WTC11 (cell line): Measurements from ENCODE around the gene CEP72. TPM values are rescaled to one million over a fixed set of nuclear protein-coding genes. Genes with fewer than 3 reads are reported as not detected.

ENCODE experiments used
- ATAC-seq: fragments of 200-7000 bp; cut with Tn5 transposase; 2 replicates; pipeline ENCODE4 v1.10.0; 2021; ENCODE audit warnings: mild to moderate bottlenecking, moderate library complexity
- CTCF ChIA-PET: fragments of 300-600 bp; sonication (Branson Sonifier 250); formaldehyde crosslinking; loops from one replicate; lab custom pipeline; 2021; ENCODE audit warnings: antibody characterized with exemption; lab: Charles Lee
- POLR2A ChIA-PET: fragments of 350-600 bp; sonication (Branson Sonifier 250); formaldehyde crosslinking; loops from one replicate; lab custom pipeline; 2021; ENCODE audit warnings: antibody characterized with exemption; lab: Charles Lee
- DNase-seq: peaks from one replicate; pipeline ENCODE4 v3.0.0; 2021; ENCODE audit warnings: low spot score
- H3K27ac Mint-ChIP-seq: 2 replicates; pipeline ENCODE4 v1.8.0; 2021; ENCODE audit warnings: mixed read lengths
- H3K27me3 Mint-ChIP-seq: 2 replicates; pipeline ENCODE4 v1.8.0; 2021; ENCODE audit warnings: low read depth, mild to moderate bottlenecking, moderate library complexity, mixed read lengths
- H3K36me3 Mint-ChIP-seq: 2 replicates; pipeline ENCODE4 v1.8.0; 2021; ENCODE audit warnings: mixed read lengths
- H3K4me1 Mint-ChIP-seq: 2 replicates; pipeline ENCODE4 v1.8.0; 2022; ENCODE audit warnings: mixed read lengths
- H3K4me3 Mint-ChIP-seq: 2 replicates; pipeline ENCODE4 v1.8.0; 2021; ENCODE audit warnings: mild to moderate bottlenecking, moderate library complexity, mixed read lengths
- H3K9me3 Mint-ChIP-seq: 2 replicates; pipeline ENCODE4 v1.8.0; 2021; ENCODE audit warnings: mixed read lengths
- ARID4B ChIP-seq: sonication (generic); formaldehyde crosslinking; IDR thresholded peaks from 2 replicates; pipeline ENCODE4 v1.8.0; 2023; ENCODE audit warnings: missing genetic modification reagents, mild to moderate bottlenecking, borderline replicate concordance
- CREB1 ChIP-seq: sonication (generic); formaldehyde crosslinking; IDR thresholded peaks from 2 replicates; pipeline ENCODE4 v1.8.0; 2023; ENCODE audit warnings: mild to moderate bottlenecking, missing genetic modification reagents
- CTCF ChIP-seq: fragments of 200-600 bp; IDR thresholded peaks from 2 replicates; pipeline ENCODE4 v1.8.0; 2022; ENCODE audit warnings: antibody characterized with exemption
- E2F1 ChIP-seq: sonication (generic); formaldehyde crosslinking; IDR thresholded peaks from 2 replicates; pipeline ENCODE4 v1.8.0; 2022; ENCODE audit warnings: mild to moderate bottlenecking, missing genetic modification reagents
- FOXP4 ChIP-seq: sonication (generic); formaldehyde crosslinking; IDR thresholded peaks from 2 replicates; pipeline ENCODE4 v1.8.0; 2022; ENCODE audit warnings: mild to moderate bottlenecking, missing genetic modification reagents
- GRHL2 ChIP-seq: fragments of 250-450 bp; sonication (Bioruptor Pico); IDR thresholded peaks from 2 replicates; pipeline ENCODE4 v1.8.0; 2022; ENCODE audit warnings: mild to moderate bottlenecking, moderate library complexity; ENCODE audit not compliant: insufficient replicate concordance, severe bottlenecking
- HMGXB4 ChIP-seq: sonication (generic); formaldehyde crosslinking; IDR thresholded peaks from 2 replicates; pipeline ENCODE4 v1.8.1; 2023; ENCODE audit warnings: mild to moderate bottlenecking, moderate library complexity, missing genetic modification reagents
- IRF1 ChIP-seq: sonication (generic); formaldehyde crosslinking; IDR thresholded peaks from 2 replicates; pipeline ENCODE4 v1.8.0; 2023; ENCODE audit warnings: missing genetic modification reagents
- KAT7 ChIP-seq: sonication (generic); formaldehyde crosslinking; IDR thresholded peaks from 2 replicates; pipeline ENCODE4 v1.8.1; 2023; ENCODE audit warnings: missing genetic modification reagents, mild to moderate bottlenecking, borderline replicate concordance
- NFE2L1 ChIP-seq: sonication (generic); formaldehyde crosslinking; IDR thresholded peaks from 2 replicates; pipeline ENCODE4 v1.8.1; 2023; ENCODE audit warnings: missing genetic modification reagents
- NFYB ChIP-seq: sonication (generic); formaldehyde crosslinking; conservative IDR thresholded peaks from 2 replicates; pipeline ENCODE4 v1.8.0; 2022; ENCODE audit warnings: low read depth, missing genetic modification reagents
- RELA ChIP-seq: sonication (generic); formaldehyde crosslinking; IDR thresholded peaks from 2 replicates; pipeline ENCODE4 v1.8.1; 2022; ENCODE audit warnings: missing genetic modification reagents, mild to moderate bottlenecking, borderline replicate concordance
- SP1 ChIP-seq: sonication (generic); formaldehyde crosslinking; conservative IDR thresholded peaks from 2 replicates; pipeline ENCODE4 v1.8.1; 2022; ENCODE audit warnings: missing genetic modification reagents
- ZNF232 ChIP-seq: sonication (generic); formaldehyde crosslinking; IDR thresholded peaks from 2 replicates; pipeline ENCODE4 v1.8.0; 2022; ENCODE audit warnings: mild to moderate bottlenecking, missing genetic modification reagents
- ZNF263 ChIP-seq: sonication (generic); formaldehyde crosslinking; IDR thresholded peaks from 2 replicates; pipeline ENCODE4 v1.8.1; 2022; ENCODE audit warnings: low read depth, mild to moderate bottlenecking, moderate library complexity, missing genetic modification reagents
- ZNF396 ChIP-seq: fragments of 250-450 bp; sonication (Bioruptor Pico); IDR thresholded peaks from 2 replicates; pipeline ENCODE4 v1.8.0; 2021; ENCODE audit warnings: mild to moderate bottlenecking, moderate library complexity, borderline replicate concordance
- ZNF512 ChIP-seq: sonication (generic); formaldehyde crosslinking; IDR thresholded peaks from 2 replicates; pipeline ENCODE4 v1.8.1; 2022; ENCODE audit warnings: missing genetic modification reagents, borderline replicate concordance
- ZNF671 ChIP-seq: fragments of 250-450 bp; sonication (Bioruptor Pico); IDR thresholded peaks from 2 replicates; pipeline ENCODE4 v1.8.0; 2021; ENCODE audit warnings: mild to moderate bottlenecking
- total RNA-seq: library from RNA; stranded (reverse); gene quantifications from 3 replicates; pipeline ENCODE4 v1.2.3, GENCODE V29; 2021

The CEP72 gene
- total RNA-seq, 1 experiment from 2014 or later = 26.6 TPM

GRCh38 chr5:662751-663435 is 50.8 kb downstream of the CEP72 start (continued):
- no peak for TF ChIP-seq GRHL2 (CRISPR knock-in tag)
- no peak for TF ChIP-seq CTCF
- no peak for TF ChIP-seq RELA (CRISPR knock-in tag)
- no peak for TF ChIP-seq SP1 (CRISPR knock-in tag)
- TF ChIP-seq, all 79 proteins: peak for 0

GRCh38 chr5:663436-664342 is 51.5 kb downstream of the CEP72 start:
- TF ChIP-seq ZNF396 (CRISPR knock-in tag) = no peak
- no peak for TF ChIP-seq HMGXB4 (CRISPR knock-in tag)
- no peak for TF ChIP-seq NFYB (CRISPR knock-in tag)
- no peak for TF ChIP-seq ZNF232 (CRISPR knock-in tag)
- no peak for TF ChIP-seq CREB1
- no peak for TF ChIP-seq ZNF512
- TF ChIP-seq IRF1 (CRISPR knock-in tag) = no peak
- TF ChIP-seq KAT7 (CRISPR knock-in tag) = no peak
- TF ChIP-seq FOXP4 (CRISPR knock-in tag) = no peak
- no peak for TF ChIP-seq ZNF263
- no peak for TF ChIP-seq ARID4B (CRISPR knock-in tag)
- no peak for TF ChIP-seq NFE2L1 (CRISPR knock-in tag)
- no peak for TF ChIP-seq ZNF671 (CRISPR knock-in tag)
- TF ChIP-seq E2F1 (CRISPR knock-in tag) = no peak
- ChIA-PET POLR2A (no interaction called here), CTCF (interaction anchor here (1.0 kb wide), 1 partner anchor 240 kb away, joined by 3 read pairs; no protein-coding TSS in a partner anchor)
- Mint-ChIP-seq H3K9me3 (0 out of 2 replicates have a peak, but pooled peaks cover 3% of the 10 kb centered on the region), H3K27ac (no peak overlapping the region), H3K4me1 (no peaks in the 10 kb centered on the region), H3K27me3 (no peaks in the 10 kb centered on the region), H3K36me3 (peaks cover 32% of the 10 kb centered on the region), H3K4me3 (no peak overlapping the region)
- ATAC-seq (no peak), DNase-seq (no peak)
